ENCODE results near the gene TMEM150C.

TMEM150C gene

GRCh38 chr4:82569727-82570126, 7.9 kb upstream of the TMEM150C start:
- Histone ChIP-seq H3K36me3 (no peaks in the 10 kb centered on the region), H3K9me3 (no peaks in the 10 kb centered on the region), H3K4me1 (no peaks in the 10 kb centered on the region), H3K27ac (no peak overlapping the region), H3K4me3 (no peak overlapping the region), H3K27me3 (no peaks in the 10 kb centered on the region)
- TF ChIP-seq CTCF (IDR thresholded peaks at IDR 0.05) = no peak
- no peak for DNase-seq
- intact Hi-C loops (cut with DNase I; ENCODE audit: low total_unique reads) = no loop called here

GRCh38 chr4:82569076-82569475, 7.3 kb upstream of the TMEM150C start:
- Histone ChIP-seq H3K27ac (no peak overlapping the region), H3K4me1 (no peaks in the 10 kb centered on the region), H3K27me3 (no peaks in the 10 kb centered on the region), H3K36me3 (no peaks in the 10 kb centered on the region), H3K4me3 (no peak overlapping the region), H3K9me3 (no peaks in the 10 kb centered on the region)
- DNase-seq = no peak
- no peak for TF ChIP-seq CTCF (IDR thresholded peaks at IDR 0.05)
- intact Hi-C loops (cut with DNase I; ENCODE audit: low total_unique reads) = no loop called here

GRCh38 chr4:82567444-82567843, 5.7 kb upstream of the TMEM150C start:
- no peak overlapping the region for H3K27ac ChIP-seq
- no peak for DNase-seq
- H3K4me3 ChIP-seq = no peak overlapping the region
- H3K9me3 ChIP-seq = no peaks in the 10 kb centered on the region
- H3K27me3 ChIP-seq = no peaks in the 10 kb centered on the region
- intact Hi-C loops (cut with DNase I; ENCODE audit: low total_unique reads) = no loop called here
- no peak for TF ChIP-seq CTCF (IDR thresholded peaks at IDR 0.05)
- H3K36me3 ChIP-seq = no peaks in the 10 kb centered on the region
- H3K4me1 ChIP-seq = no peaks in the 10 kb centered on the region

GRCh38 chr4:82562564-82562854, 721 bp upstream of the TMEM150C start:
- Histone ChIP-seq H3K27ac (no peak overlapping the region), H3K36me3 (no peaks in the 10 kb centered on the region), H3K9me3 (no peaks in the 10 kb centered on the region), H3K4me1 (peaks cover 0 to 11% (median 5%) of the 10 kb centered on the region in 4 donors), H3K27me3 (peaks cover 0 to 23% of the 10 kb centered on the region in 2 donors), H3K4me3 (no peak overlapping the region)
- DNase-seq = no peak
- intact Hi-C loops (cut with DNase I; ENCODE audit: low total_unique reads) = no loop called here
- no peak for TF ChIP-seq CTCF (IDR thresholded peaks at IDR 0.05)

GRCh38 chr4:82560853-82561785, 669 bp downstream of the TMEM150C start:
- H3K36me3 ChIP-seq = no peaks in the 10 kb centered on the region
- no peaks in the 10 kb centered on the region for H3K9me3 ChIP-seq
- peaks cover 0 to 23% of the 10 kb centered on the region in 2 donors for H3K27me3 ChIP-seq
- intact Hi-C loops (cut with DNase I; ENCODE audit: low total_unique reads) = no loop called here
- no peak for DNase-seq
- no peak for TF ChIP-seq CTCF (IDR thresholded peaks at IDR 0.05)
- H3K4me1 ChIP-seq = peaks cover 0 to 11% (median 5%) of the 10 kb centered on the region in 4 donors
- no peak overlapping the region for H3K27ac ChIP-seq
- H3K4me3 ChIP-seq = peak overlapping the region; percentile 43 to 54
